SK-N-SH (cell line): ENCODE results near the gene POLN. TPM values are rescaled to one million over a fixed set of nuclear protein-coding genes. Genes with fewer than 3 reads are reported as not detected.

Experiments
- CTCF ChIA-PET: fragments of 300-600, 350-600 bp; formaldehyde crosslinking; extraction: SDS; loops from one replicate; lab custom pipeline; 2021; lab: Yijun Ruan, JAX
- POLR2A ChIA-PET: fragments of 350-600 bp; sonication (Branson Sonifier 250); formaldehyde crosslinking; extraction: SDS; loops from one replicate; lab custom pipeline; 2020; ENCODE audit warnings: antibody characterized with exemption, inconsistent platforms; lab: Yijun Ruan, JAX
- DNase-seq: peaks from one replicate; pipeline ENCODE4 v3.0.0; 2012
- H2AFZ ChIP-seq: fragments of 200-600 bp; sonication (generic); 2 replicates; pipeline ENCODE4 v1.8.1; 2016; ENCODE audit warnings: antibody characterized with exemption, mild to moderate bottlenecking, low read depth
- H3F3A ChIP-seq: fragments of 200-600 bp; sonication (generic); replicated peaks from 2 replicates; pipeline ENCODE3; 2016; ENCODE audit warnings: antibody characterized with exemption, mild to moderate bottlenecking; ENCODE audit not compliant: insufficient read depth
- H3K27ac ChIP-seq, 2 experiments: fragments of 200-500 bp in 1 of 2; fragments of 200-600 bp in 1 of 2; sonication (Bioruptor generic) in 1 of 2; sonication (generic), shearing (Covaris generic) in 1 of 2; 2 replicates each; pipeline versions ENCODE4 v1.5.1 to v1.6.1; 2014 to 2016; ENCODE audit warnings: low read depth in 2 of 2, inconsistent platforms in 1 of 2, low read length in 1 of 2, mild to moderate bottlenecking in 1 of 2, mixed read lengths in 1 of 2
- H3K27me3 ChIP-seq: fragments of 200-600 bp; sonication (generic), shearing (Covaris generic); 2 replicates; pipeline ENCODE4 v1.6.1; 2016; ENCODE audit warnings: mixed run types; ENCODE audit not compliant: insufficient read depth
- H3K36me3 ChIP-seq, 2 experiments: fragments of 200-500 bp in 1 of 2; fragments of 200-600 bp in 1 of 2; sonication (Bioruptor generic) in 1 of 2; sonication (generic) in 1 of 2; replicated peaks in 1 of 2; 2 replicates each; pipeline versions ENCODE3 to v1.5.1; 2014 to 2016; ENCODE audit warnings: low read length in 1 of 2, mild to moderate bottlenecking in 1 of 2; ENCODE audit not compliant: insufficient read depth in 2 of 2, control insufficient read depth in 1 of 2
- H3K4me1 ChIP-seq, 2 experiments: fragments of 200-500 bp in 1 of 2; fragments of 200-600 bp in 1 of 2; sonication (Bioruptor generic) in 1 of 2; sonication (generic), shearing (Covaris generic) in 1 of 2; 2 replicates each; pipeline versions ENCODE4 v1.5.1 to v1.6.1; 2014 to 2016; ENCODE audit warnings: low read depth in 1 of 2, low read length in 1 of 2, mixed run types in 1 of 2; ENCODE audit not compliant: insufficient read depth in 2 of 2, control insufficient read depth in 1 of 2
- H3K4me2 ChIP-seq: fragments of 200-600 bp; sonication (generic), shearing (Covaris generic); 2 replicates; pipeline ENCODE4 v1.6.1; 2017; ENCODE audit warnings: mixed run types
- H3K4me3 ChIP-seq, 2 experiments: fragments of 200-500 bp in 1 of 2; fragments of 200-600 bp in 1 of 2; sonication (Bioruptor generic) in 1 of 2; sonication (generic), shearing (Covaris generic) in 1 of 2; 2 replicates each; pipeline versions ENCODE4 v1.5.1 to v1.8.1; 2014 to 2016; ENCODE audit warnings: low read depth in 2 of 2, inconsistent platforms in 1 of 2, low read length in 1 of 2, mild to moderate bottlenecking in 1 of 2, mixed read lengths in 1 of 2, moderate library complexity in 1 of 2
- H3K79me2 ChIP-seq: fragments of 200-600 bp; sonication (generic); 2 replicates; pipeline ENCODE4 v1.8.1; 2017; ENCODE audit warnings: mild to moderate bottlenecking; ENCODE audit not compliant: insufficient read depth
- H3K9ac ChIP-seq: fragments of 200-600 bp; sonication (generic); 2 replicates; pipeline ENCODE4 v1.6.1; 2017; ENCODE audit warnings: mixed run types
- H3K9me2 ChIP-seq: fragments of 200-600 bp; sonication (generic); 2 replicates; pipeline ENCODE4 v1.6.1; 2017; ENCODE audit warnings: mixed run types
- H3K9me3 ChIP-seq: fragments of 200-600 bp; sonication (generic); 2 replicates; pipeline ENCODE4 v1.6.1; 2017; ENCODE audit warnings: mixed run types, mild to moderate bottlenecking, moderate library complexity
- H4K20me1 ChIP-seq: fragments of 200-600 bp; sonication (generic); 2 replicates; pipeline ENCODE4 v1.6.1; 2017; ENCODE audit warnings: mild to moderate bottlenecking, mixed run types; ENCODE audit not compliant: insufficient read depth
- ELF1 ChIP-seq: IDR thresholded peaks from 2 replicates; pipeline ENCODE4 v1.4.0; 2012
- EZH2phosphoT487 ChIP-seq: fragments of 200-600 bp; sonication (generic); IDR thresholded peaks from 2 replicates; pipeline ENCODE4 v1.6.1; 2017; ENCODE audit warnings: low read depth, mixed run types, mild to moderate bottlenecking, antibody characterized with exemption, moderate library complexity, borderline replicate concordance
- FOSL2 ChIP-seq: IDR thresholded peaks from 2 replicates; pipeline ENCODE4 v1.4.0; 2012; ENCODE audit warnings: low read depth, mild to moderate bottlenecking, moderate library complexity, borderline replicate concordance
- JUND ChIP-seq: IDR thresholded peaks from 2 replicates; pipeline ENCODE4 v1.4.0; 2012
- MEF2A ChIP-seq: IDR thresholded peaks from 2 replicates; pipeline ENCODE4 v1.4.0; 2012; ENCODE audit warnings: low read depth, borderline replicate concordance
- MXI1 ChIP-seq: IDR thresholded peaks from 2 replicates; pipeline ENCODE4 v1.6.1; 2012; ENCODE audit warnings: mild to moderate bottlenecking, low read depth, low read length, improper control_type of control experiment
- NFIC ChIP-seq: IDR thresholded peaks from 2 replicates; pipeline ENCODE4 v1.4.0; 2012; ENCODE audit warnings: borderline replicate concordance
- NRF1 ChIP-seq: IDR thresholded peaks from 2 replicates; pipeline ENCODE4 v1.6.1; 2012; ENCODE audit warnings: low read depth, mild to moderate bottlenecking, low read length
- RCOR1 ChIP-seq: fragments of 150-350 bp; IDR thresholded peaks from 2 replicates; pipeline ENCODE4 v1.6.1; 2017; ENCODE audit warnings: antibody characterized with exemption, low read length
- RFX5 ChIP-seq: IDR thresholded peaks from 2 replicates; pipeline ENCODE4 v1.6.1; 2012; ENCODE audit warnings: mild to moderate bottlenecking, improper control_type of control experiment, low read length
- RXRA ChIP-seq: IDR thresholded peaks from 2 replicates; pipeline ENCODE4 v1.4.0; 2012; ENCODE audit warnings: low read depth, mild to moderate bottlenecking, borderline replicate concordance
- TAF1 ChIP-seq: IDR thresholded peaks from 2 replicates; pipeline ENCODE4 v1.6.1; 2012; ENCODE audit warnings: low read depth, mild to moderate bottlenecking, low read length, moderate library complexity, borderline replicate concordance
- TCF12 ChIP-seq: IDR thresholded peaks from 2 replicates; pipeline ENCODE4 v1.4.0; 2012
- YY1 ChIP-seq: IDR thresholded peaks from 2 replicates; pipeline ENCODE4 v1.4.0; 2012; ENCODE audit warnings: low read depth, mild to moderate bottlenecking
- WGBS: methylation state at CpG from one replicate; pipeline ENCODE4 v1.1.6; 2017; ENCODE audit warnings: low lambda C conversion rate; 5-methylcytosine and 5-hydroxymethylcytosine counted together
- polyA plus RNA-seq, 3 experiments: library from polyadenylated mRNA; depleted of rRNA; stranded (reverse); fragments of >200 nt; gene quantifications; 2 replicates each; pipeline ENCODE4 v1.2.3, GENCODE V29; 2012
- TF ChIP-seq, protein P1 (sequence below): fragments of 150-350 bp; IDR thresholded peaks from 2 replicates; pipeline ENCODE4 v1.6.1; 2016; ENCODE audit warnings: mild to moderate bottlenecking, low read depth, low read length
- TF ChIP-seq, protein P2 (sequence below): IDR thresholded peaks from 2 replicates; pipeline ENCODE4 v1.6.1; 2012; ENCODE audit warnings: mild to moderate bottlenecking, low read depth, low read length, moderate library complexity
- TF ChIP-seq, protein P3 (sequence below): IDR thresholded peaks from 2 replicates; pipeline ENCODE4 v1.4.0; 2012; ENCODE audit warnings: low read depth, borderline replicate concordance
- TF ChIP-seq, protein P4 (sequence below): fragments of 150-350 bp; IDR thresholded peaks from 2 replicates; pipeline ENCODE4 v1.6.1; 2017; ENCODE audit warnings: antibody characterized with exemption, low read length, low read depth, borderline replicate concordance
- TF ChIP-seq, protein P5 (sequence below): IDR thresholded peaks from 2 replicates; pipeline ENCODE4; 2012
- TF ChIP-seq, protein P6 (sequence below): IDR thresholded peaks from 2 replicates; pipeline ENCODE4 v1.4.0; 2012; ENCODE audit warnings: low read depth

Gene POLN
- polyA plus RNA-seq, 1 of the 3 experiments (the other 2 are of a cell fraction), result 0.67 TPM

DNA sequence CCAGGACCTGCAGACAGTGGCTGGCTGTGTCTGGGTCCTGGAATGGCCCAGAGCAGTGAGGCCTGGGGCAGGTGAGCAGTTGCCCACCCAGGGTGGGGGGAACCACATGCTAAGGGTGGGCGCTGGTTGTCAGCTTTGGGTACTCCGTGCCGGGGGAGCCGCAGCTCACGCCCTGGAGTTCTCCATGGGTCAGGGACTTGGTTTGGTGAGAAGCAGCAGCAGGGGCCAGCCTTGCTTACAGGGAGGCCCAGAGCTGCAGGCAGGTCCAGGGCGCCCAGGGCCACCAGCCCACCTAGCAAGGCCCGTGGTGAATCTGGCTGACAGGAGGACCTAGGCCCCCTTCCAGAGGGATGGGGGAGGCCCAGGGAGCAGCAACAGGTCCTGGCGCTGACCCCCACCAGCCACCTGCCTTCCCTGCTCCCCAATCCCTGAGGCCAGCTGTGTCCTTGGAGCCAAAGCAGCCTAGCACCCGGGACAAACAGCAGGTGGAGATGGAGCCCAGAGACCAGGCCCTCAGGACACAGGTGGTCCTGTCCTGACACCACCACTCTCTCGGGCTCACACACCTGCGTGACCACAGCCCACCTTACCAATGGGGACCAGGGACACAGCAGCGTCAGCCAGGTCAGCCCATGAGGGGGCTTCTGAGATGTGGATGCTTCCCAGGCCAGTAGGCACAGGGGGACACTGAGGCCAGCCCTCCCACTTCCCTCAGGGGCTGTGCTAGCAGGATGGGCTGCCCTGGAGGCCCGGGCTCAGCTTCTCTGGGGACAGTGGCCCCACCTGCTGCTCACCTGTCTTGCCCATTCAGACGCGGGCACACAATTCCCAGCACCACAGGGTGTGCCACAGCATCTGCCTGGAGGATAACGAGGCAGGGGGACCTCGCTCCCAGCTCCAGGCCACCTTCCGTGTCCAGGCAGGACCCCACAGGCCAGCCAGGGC is 16.4 kb upstream of the POLN start:
- H3F3A ChIP-seq, result no peaks in the 10 kb centered on the region
- DNase-seq, result peak; percentile 8
- WGBS, result 95% methylated on average over 4 of the region's 18 CpGs
- TF ChIP-seq, protein P1, sequence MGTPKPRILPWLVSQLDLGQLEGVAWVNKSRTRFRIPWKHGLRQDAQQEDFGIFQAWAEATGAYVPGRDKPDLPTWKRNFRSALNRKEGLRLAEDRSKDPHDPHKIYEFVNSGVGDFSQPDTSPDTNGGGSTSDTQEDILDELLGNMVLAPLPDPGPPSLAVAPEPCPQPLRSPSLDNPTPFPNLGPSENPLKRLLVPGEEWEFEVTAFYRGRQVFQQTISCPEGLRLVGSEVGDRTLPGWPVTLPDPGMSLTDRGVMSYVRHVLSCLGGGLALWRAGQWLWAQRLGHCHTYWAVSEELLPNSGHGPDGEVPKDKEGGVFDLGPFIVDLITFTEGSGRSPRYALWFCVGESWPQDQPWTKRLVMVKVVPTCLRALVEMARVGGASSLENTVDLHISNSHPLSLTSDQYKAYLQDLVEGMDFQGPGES, result no peak
- TF ChIP-seq RCOR1, result no peak
- TF ChIP-seq, protein P2, sequence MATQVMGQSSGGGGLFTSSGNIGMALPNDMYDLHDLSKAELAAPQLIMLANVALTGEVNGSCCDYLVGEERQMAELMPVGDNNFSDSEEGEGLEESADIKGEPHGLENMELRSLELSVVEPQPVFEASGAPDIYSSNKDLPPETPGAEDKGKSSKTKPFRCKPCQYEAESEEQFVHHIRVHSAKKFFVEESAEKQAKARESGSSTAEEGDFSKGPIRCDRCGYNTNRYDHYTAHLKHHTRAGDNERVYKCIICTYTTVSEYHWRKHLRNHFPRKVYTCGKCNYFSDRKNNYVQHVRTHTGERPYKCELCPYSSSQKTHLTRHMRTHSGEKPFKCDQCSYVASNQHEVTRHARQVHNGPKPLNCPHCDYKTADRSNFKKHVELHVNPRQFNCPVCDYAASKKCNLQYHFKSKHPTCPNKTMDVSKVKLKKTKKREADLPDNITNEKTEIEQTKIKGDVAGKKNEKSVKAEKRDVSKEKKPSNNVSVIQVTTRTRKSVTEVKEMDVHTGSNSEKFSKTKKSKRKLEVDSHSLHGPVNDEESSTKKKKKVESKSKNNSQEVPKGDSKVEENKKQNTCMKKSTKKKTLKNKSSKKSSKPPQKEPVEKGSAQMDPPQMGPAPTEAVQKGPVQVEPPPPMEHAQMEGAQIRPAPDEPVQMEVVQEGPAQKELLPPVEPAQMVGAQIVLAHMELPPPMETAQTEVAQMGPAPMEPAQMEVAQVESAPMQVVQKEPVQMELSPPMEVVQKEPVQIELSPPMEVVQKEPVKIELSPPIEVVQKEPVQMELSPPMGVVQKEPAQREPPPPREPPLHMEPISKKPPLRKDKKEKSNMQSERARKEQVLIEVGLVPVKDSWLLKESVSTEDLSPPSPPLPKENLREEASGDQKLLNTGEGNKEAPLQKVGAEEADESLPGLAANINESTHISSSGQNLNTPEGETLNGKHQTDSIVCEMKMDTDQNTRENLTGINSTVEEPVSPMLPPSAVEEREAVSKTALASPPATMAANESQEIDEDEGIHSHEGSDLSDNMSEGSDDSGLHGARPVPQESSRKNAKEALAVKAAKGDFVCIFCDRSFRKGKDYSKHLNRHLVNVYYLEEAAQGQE, result no peak
- no peak for TF ChIP-seq MXI1
- no peak for TF ChIP-seq TCF12
- no peak for TF ChIP-seq JUND
- no peak for TF ChIP-seq TAF1
- TF ChIP-seq FOSL2, result no peak
- no peak for TF ChIP-seq YY1
- TF ChIP-seq MEF2A, result no peak
- TF ChIP-seq, protein P3, sequence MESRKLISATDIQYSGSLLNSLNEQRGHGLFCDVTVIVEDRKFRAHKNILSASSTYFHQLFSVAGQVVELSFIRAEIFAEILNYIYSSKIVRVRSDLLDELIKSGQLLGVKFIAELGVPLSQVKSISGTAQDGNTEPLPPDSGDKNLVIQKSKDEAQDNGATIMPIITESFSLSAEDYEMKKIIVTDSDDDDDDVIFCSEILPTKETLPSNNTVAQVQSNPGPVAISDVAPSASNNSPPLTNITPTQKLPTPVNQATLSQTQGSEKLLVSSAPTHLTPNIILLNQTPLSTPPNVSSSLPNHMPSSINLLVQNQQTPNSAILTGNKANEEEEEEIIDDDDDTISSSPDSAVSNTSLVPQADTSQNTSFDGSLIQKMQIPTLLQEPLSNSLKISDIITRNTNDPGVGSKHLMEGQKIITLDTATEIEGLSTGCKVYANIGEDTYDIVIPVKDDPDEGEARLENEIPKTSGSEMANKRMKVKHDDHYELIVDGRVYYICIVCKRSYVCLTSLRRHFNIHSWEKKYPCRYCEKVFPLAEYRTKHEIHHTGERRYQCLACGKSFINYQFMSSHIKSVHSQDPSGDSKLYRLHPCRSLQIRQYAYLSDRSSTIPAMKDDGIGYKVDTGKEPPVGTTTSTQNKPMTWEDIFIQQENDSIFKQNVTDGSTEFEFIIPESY, result no peak
- TF ChIP-seq EZH2phosphoT487, result no peak
- TF ChIP-seq, protein P4, sequence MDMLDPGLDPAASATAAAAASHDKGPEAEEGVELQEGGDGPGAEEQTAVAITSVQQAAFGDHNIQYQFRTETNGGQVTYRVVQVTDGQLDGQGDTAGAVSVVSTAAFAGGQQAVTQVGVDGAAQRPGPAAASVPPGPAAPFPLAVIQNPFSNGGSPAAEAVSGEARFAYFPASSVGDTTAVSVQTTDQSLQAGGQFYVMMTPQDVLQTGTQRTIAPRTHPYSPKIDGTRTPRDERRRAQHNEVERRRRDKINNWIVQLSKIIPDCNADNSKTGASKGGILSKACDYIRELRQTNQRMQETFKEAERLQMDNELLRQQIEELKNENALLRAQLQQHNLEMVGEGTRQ, result no peak
- TF ChIP-seq NRF1, result no peak
- no peak for TF ChIP-seq ELF1
- TF ChIP-seq, protein P5, sequence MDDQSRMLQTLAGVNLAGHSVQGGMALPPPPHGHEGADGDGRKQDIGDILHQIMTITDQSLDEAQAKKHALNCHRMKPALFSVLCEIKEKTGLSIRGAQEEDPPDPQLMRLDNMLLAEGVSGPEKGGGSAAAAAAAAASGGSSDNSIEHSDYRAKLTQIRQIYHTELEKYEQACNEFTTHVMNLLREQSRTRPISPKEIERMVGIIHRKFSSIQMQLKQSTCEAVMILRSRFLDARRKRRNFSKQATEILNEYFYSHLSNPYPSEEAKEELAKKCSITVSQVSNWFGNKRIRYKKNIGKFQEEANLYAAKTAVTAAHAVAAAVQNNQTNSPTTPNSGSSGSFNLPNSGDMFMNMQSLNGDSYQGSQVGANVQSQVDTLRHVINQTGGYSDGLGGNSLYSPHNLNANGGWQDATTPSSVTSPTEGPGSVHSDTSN, result no peak
- TF ChIP-seq RFX5, result no peak
- TF ChIP-seq RXRA, result no peak
- no peak for TF ChIP-seq NFIC
- TF ChIP-seq, protein P6, sequence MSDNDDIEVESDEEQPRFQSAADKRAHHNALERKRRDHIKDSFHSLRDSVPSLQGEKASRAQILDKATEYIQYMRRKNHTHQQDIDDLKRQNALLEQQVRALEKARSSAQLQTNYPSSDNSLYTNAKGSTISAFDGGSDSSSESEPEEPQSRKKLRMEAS, result no peak
- TF ChIP-seq, all 33 proteins: peak for 0
- Histone ChIP-seq H3K79me2 (peaks cover 47% of the 10 kb centered on the region), H3K4me2 (no peak overlapping the region), H3K9me3 (no peaks in the 10 kb centered on the region), H3K9ac (no peak overlapping the region), H3K4me1 (peaks cover 5 to 60% of the 10 kb centered on the region in 2 experiments; a peak in 2 of 4 replicates), H4K20me1 (peaks cover 71% of the 10 kb centered on the region), H3K36me3 (peaks cover 0 to 47% of the 10 kb centered on the region in 2 experiments), H3K4me3 (no peak overlapping the region), H3K9me2 (no peaks in the 10 kb centered on the region), H3K27me3 (no peaks in the 10 kb centered on the region), H3K27ac (no peak overlapping the region; a peak in 1 of 4 replicates), H2AFZ (no peak overlapping the region)
- CTCF ChIA-PET, result interaction anchor here (1.3 to 1.4 kb wide), 2 partner anchors 132 to 204 kb away, joined by 3 to 4 read pairs; no protein-coding TSS in a partner anchor
- POLR2A ChIA-PET, result interaction anchor here (1.0 kb wide), 1 partner anchor 14 kb away, joined by 3 read pairs; no protein-coding TSS in a partner anchor
